ENCODE measurements around the gene MTR. TPM values are rescaled to one million over a fixed set of nuclear protein-coding genes. Genes with fewer than 3 reads are reported as not detected.

Gene MTR
- total RNA-seq, 1 experiment from 2014 or later, result 35.5 TPM

GRCh38 chr1:236850077-236850979, 55.2 kb downstream of the MTR start:
- Histone ChIP-seq H3K4ac (ENCODE audit: low read depth, low read length) (no peak overlapping the region), H3K4me1 (ENCODE audit: insufficient read depth, low read length) (no peaks in the 10 kb centered on the region), H3K9me3 (ENCODE audit: control insufficient read depth, low read depth, low read length) (no peaks in the 10 kb centered on the region), H3K14ac (ENCODE audit: insufficient read depth, low read length) (no peak overlapping the region), H3K4me2 (ENCODE audit: insufficient read depth, insufficient read length, low read length) (no peak overlapping the region), H2AFZ (ENCODE audit: low read length) (no peak overlapping the region), H3K23me2 (ENCODE audit: insufficient read length, low read depth, low read length, poor library complexity, severe bottlenecking) (no peaks in the 10 kb centered on the region), H3K23ac (ENCODE audit: insufficient read length, low read depth, low read length) (no peak overlapping the region), H3K9ac (ENCODE audit: extremely low read depth, insufficient read length, low read length) (no peak overlapping the region), H3K56ac (ENCODE audit: insufficient read length, low read depth, low read length) (no peak overlapping the region), H2BK5ac (ENCODE audit: insufficient read length, low read length) (no peak overlapping the region), H2BK120ac (ENCODE audit: low read depth, low read length, poor library complexity, severe bottlenecking) (no peak overlapping the region), H4K20me1 (ENCODE audit: control insufficient read depth, insufficient read depth, insufficient read length) (no peaks in the 10 kb centered on the region), H3K79me1 (ENCODE audit: insufficient read depth, low read depth, low read length, poor library complexity, severe bottlenecking) (no peaks in the 10 kb centered on the region), H4K91ac (ENCODE audit: insufficient read length, low read depth, low read length) (no peak overlapping the region), H2BK15ac (ENCODE audit: low read depth, low read length) (no peak overlapping the region), H3T11ph (ENCODE audit: low read length) (no peak overlapping the region), H3K79me2 (ENCODE audit: insufficient read depth, low read length) (0 out of 2 replicates have a peak, but pooled peaks cover 2% of the 10 kb centered on the region), H4K8ac (replicated peaks; ENCODE audit: insufficient read length, low read depth, low read length) (no peak overlapping the region), H2AK5ac (ENCODE audit: insufficient read length, low read length) (no peak overlapping the region), H2BK12ac (ENCODE audit: insufficient read length, low read depth, low read length) (no peak overlapping the region), H4K5ac (ENCODE audit: insufficient read length, low read depth, low read length) (no peak overlapping the region), H3K27me3 (ENCODE audit: insufficient read depth, low read length) (no peaks in the 10 kb centered on the region), H3K27ac (ENCODE audit: insufficient read length, low read depth, low read length) (no peak overlapping the region), H3K18ac (ENCODE audit: insufficient read length, low read depth, low read length) (no peak overlapping the region), H2BK20ac (ENCODE audit: low read depth, low read length, poor library complexity, severe bottlenecking) (no peak overlapping the region)
- no peak for DNase-seq
- H3K27me3 Mint-ChIP-seq (ENCODE audit: low read depth), result no peaks in the 10 kb centered on the region
- H3K27ac Mint-ChIP-seq, result no peak overlapping the region
- H3K4me1 Mint-ChIP-seq, result peaks cover 4% of the 10 kb centered on the region in 2 experiments; a peak in 3 of 4 replicates
- peaks cover 0 to 14% (median 0%) of the 10 kb centered on the region in 3 experiments; a peak in 3 of 7 replicates for H3K36me3 Mint-ChIP-seq (ENCODE audit: insufficient read depth in 1 of 3, low read depth in 3 of 3)
- H3K9me3 Mint-ChIP-seq, result no peaks in the 10 kb centered on the region
- WGBS (ENCODE audit: extremely low coverage, insufficient read length, low lambda C conversion rate), result no CpG with 5 or more reads among the region's 8 CpGs
- TF ChIP-seq CTCF (conservative IDR thresholded peaks at IDR 0.05), result no peak
- H3K4me3 Mint-ChIP-seq, result no peak overlapping the region
